Mesenchymal stem cell (in vitro differentiated cells and primary cell): Measurements from ENCODE around the gene ROBO1.

Experiments
- DNase-seq: peaks from one replicate; pipeline ENCODE4 v3.0.0-alpha.2; 2013
- H2AFZ ChIP-seq: one replicate; pipeline ENCODE4 v1.6.1; 2013; ENCODE audit warnings: low read depth, mild to moderate bottlenecking, control low read depth, inconsistent platforms, low read length, moderate library complexity
- H2AK5ac ChIP-seq: 2 replicates; pipeline ENCODE4 v1.6.1; 2013; ENCODE audit warnings: low read length, moderate library complexity, mild to moderate bottlenecking, inconsistent platforms; ENCODE audit not compliant: severe bottlenecking
- H2BK120ac ChIP-seq: one replicate; pipeline ENCODE4 v1.6.1; 2013; ENCODE audit warnings: low read depth, mild to moderate bottlenecking, inconsistent platforms, low read length, moderate library complexity
- H2BK12ac ChIP-seq, 2 experiments: one replicate each; pipeline ENCODE4 v1.6.1; 2013; ENCODE audit warnings: inconsistent platforms in 2 of 2, low read length in 2 of 2, mild to moderate bottlenecking in 2 of 2, moderate library complexity in 2 of 2, control low read depth in 1 of 2
- H2BK15ac ChIP-seq: one replicate; pipeline ENCODE4 v1.6.1; 2013; ENCODE audit warnings: mild to moderate bottlenecking, low read depth, inconsistent platforms; ENCODE audit not compliant: poor library complexity, severe bottlenecking
- H2BK5ac ChIP-seq: 2 replicates; pipeline ENCODE4 v1.6.1; 2013; ENCODE audit warnings: low read depth, mild to moderate bottlenecking, low read length, control low read depth, inconsistent platforms; ENCODE audit not compliant: poor library complexity, severe bottlenecking
- H3K14ac ChIP-seq, 2 experiments: one replicate each; pipeline ENCODE4 v1.6.1; 2013; ENCODE audit warnings: inconsistent platforms in 2 of 2, low read length in 2 of 2, control low read depth in 1 of 2, mild to moderate bottlenecking in 1 of 2, moderate library complexity in 1 of 2
- H3K18ac ChIP-seq, 2 experiments: one replicate each; pipeline ENCODE4 v1.6.1; 2013; ENCODE audit warnings: inconsistent platforms in 2 of 2, low read length in 2 of 2, control low read depth in 1 of 2, low read depth in 1 of 2, mild to moderate bottlenecking in 1 of 2
- H3K23ac ChIP-seq, 2 experiments: one replicate each; pipeline ENCODE4 v1.6.1; 2013; ENCODE audit warnings: inconsistent platforms in 2 of 2, low read length in 2 of 2, mild to moderate bottlenecking in 2 of 2, moderate library complexity in 2 of 2, control low read depth in 1 of 2
- H3K27ac ChIP-seq: 2 replicates; pipeline ENCODE4 v1.5.1; 2013; ENCODE audit warnings: mild to moderate bottlenecking, moderate library complexity, low read length, control low read depth, inconsistent platforms; ENCODE audit not compliant: poor library complexity, severe bottlenecking
- H3K27me3 ChIP-seq, 2 experiments: 2 replicates each; pipeline versions ENCODE4 v1.6.1 to v1.7.0; 2013; ENCODE audit warnings: low read length in 2 of 2, mild to moderate bottlenecking in 2 of 2, moderate library complexity in 2 of 2, control low read depth in 1 of 2, inconsistent platforms in 1 of 2; ENCODE audit not compliant: control insufficient read depth in 1 of 2, insufficient read depth in 1 of 2
- H3K36me3 ChIP-seq, 2 experiments: 2 replicates each; pipeline versions ENCODE4 v1.6.1 to v1.7.0; 2013; ENCODE audit warnings: low read length in 2 of 2, control low read depth in 1 of 2, inconsistent platforms in 1 of 2, low read depth in 1 of 2, mild to moderate bottlenecking in 1 of 2; ENCODE audit not compliant: insufficient read depth in 2 of 2, control insufficient read depth in 1 of 2
- H3K4ac ChIP-seq, 2 experiments: one replicate each; pipeline ENCODE4 v1.6.1; 2013; ENCODE audit warnings: inconsistent platforms in 2 of 2, low read length in 2 of 2, mild to moderate bottlenecking in 2 of 2, moderate library complexity in 2 of 2, control low read depth in 1 of 2, low read depth in 1 of 2
- H3K4me1 ChIP-seq: 2 replicates; pipeline ENCODE4 v1.6.1; 2013; ENCODE audit warnings: low read depth, low read length, control low read depth; ENCODE audit not compliant: control insufficient read depth, insufficient read depth
- H3K4me2 ChIP-seq: 2 replicates; pipeline ENCODE4 v1.6.1; 2013; ENCODE audit warnings: low read length, mild to moderate bottlenecking, inconsistent platforms; ENCODE audit not compliant: poor library complexity, severe bottlenecking
- H3K4me3 ChIP-seq, 2 experiments: 2 replicates each; pipeline versions ENCODE4 v1.5.1 to v1.7.0; 2013; ENCODE audit warnings: low read length in 2 of 2, mild to moderate bottlenecking in 2 of 2, control low read depth in 1 of 2, low read depth in 1 of 2; ENCODE audit not compliant: insufficient read depth in 1 of 2
- H3K79me1 ChIP-seq: replicated peaks from 2 replicates; pipeline ENCODE4 v1.6.1; 2013; ENCODE audit warnings: mild to moderate bottlenecking, control low read depth, low read length, inconsistent platforms; ENCODE audit not compliant: poor library complexity, severe bottlenecking
- H3K9ac ChIP-seq: 2 replicates; pipeline ENCODE4 v1.7.0; 2013; ENCODE audit warnings: mild to moderate bottlenecking, low read length, moderate library complexity
- H3K9me3 ChIP-seq: 2 replicates; pipeline ENCODE4 v1.7.0; 2013; ENCODE audit warnings: mild to moderate bottlenecking, low read length; ENCODE audit not compliant: control insufficient read depth
- H4K8ac ChIP-seq: one replicate; pipeline ENCODE4 v1.6.1; 2013; ENCODE audit warnings: inconsistent platforms, mild to moderate bottlenecking, low read length, moderate library complexity
- H4K91ac ChIP-seq: one replicate; pipeline ENCODE4 v1.6.1; 2013; ENCODE audit warnings: mild to moderate bottlenecking, low read length, inconsistent platforms
- WGBS: methylation state at CpG from one replicate; pipeline ENCODE4 v1.1.7; 2013; ENCODE audit warnings: mixed read lengths; 5-methylcytosine and 5-hydroxymethylcytosine counted together

The ROBO1 gene

GRCh38 chr3:78621061-78621716, 1146.6 kb downstream of the ROBO1 start:
- no peak overlapping the region for H2AK5ac ChIP-seq
- H3K36me3 ChIP-seq: peaks cover 5 to 7% of the 10 kb centered on the region in 2 experiments
- no peak overlapping the region for H2BK15ac ChIP-seq
- no peak overlapping the region for H3K14ac ChIP-seq
- H2BK5ac ChIP-seq: no peak overlapping the region
- no peak overlapping the region for H3K4me2 ChIP-seq
- H4K91ac ChIP-seq: no peak overlapping the region
- no peak for DNase-seq
- H3K27ac ChIP-seq: no peak overlapping the region
- no peak overlapping the region for H3K4me3 ChIP-seq
- no peak overlapping the region for H4K8ac ChIP-seq
- no peaks in the 10 kb centered on the region for H3K9me3 ChIP-seq
- H3K27me3 ChIP-seq: no peaks in the 10 kb centered on the region
- H3K18ac ChIP-seq: no peak overlapping the region
- H3K4ac ChIP-seq: no peak overlapping the region
- WGBS: 100% methylated on average over 2 of the region's 3 CpGs
- no peak overlapping the region for H2AFZ ChIP-seq
- H3K79me1 ChIP-seq: no peaks in the 10 kb centered on the region
- H3K9ac ChIP-seq: no peak overlapping the region
- no peak overlapping the region for H3K23ac ChIP-seq
- no peaks in the 10 kb centered on the region for H3K4me1 ChIP-seq
- no peak overlapping the region for H2BK120ac ChIP-seq
- no peak overlapping the region for H2BK12ac ChIP-seq

- Histone ChIP-seq H2BK12ac (no peak overlapping the region), H4K91ac (no peak overlapping the region), H2BK120ac (no peak overlapping the region), H3K18ac (no peak overlapping the region), H3K9ac (no peak overlapping the region), H3K36me3 (peaks cover 5 to 19% of the 10 kb centered on the region in 2 experiments), H4K8ac (no peak overlapping the region), H2BK5ac (no peak overlapping the region), H3K4me2 (no peak overlapping the region), H3K23ac (no peak overlapping the region), H3K4ac (no peak overlapping the region), H3K4me3 (no peak overlapping the region), H2AFZ (no peak overlapping the region), H3K27ac (no peak overlapping the region), H2AK5ac (no peak overlapping the region), H3K9me3 (no peaks in the 10 kb centered on the region), H3K79me1 (no peaks in the 10 kb centered on the region), H2BK15ac (no peak overlapping the region), H3K14ac (no peak overlapping the region), H3K27me3 (no peaks in the 10 kb centered on the region), H3K4me1 (no peaks in the 10 kb centered on the region)
- 94% methylated on average over 12 of the region's 12 CpGs for WGBS
- DNase-seq: no peak
These were observed 1153.3 kb downstream of the ROBO1 start for GRCh38 chr3:78614486-78614885.

GRCh38 chr3:78613421-78613879, 1154.3 kb downstream of the ROBO1 start:
- H2BK15ac ChIP-seq: no peak overlapping the region
- no peaks in the 10 kb centered on the region for H3K9me3 ChIP-seq
- H3K79me1 ChIP-seq: no peaks in the 10 kb centered on the region
- H3K23ac ChIP-seq: no peak overlapping the region
- H2AK5ac ChIP-seq: no peak overlapping the region
- no peak overlapping the region for H3K4me3 ChIP-seq
- H3K18ac ChIP-seq: no peak overlapping the region
- H3K36me3 ChIP-seq: peaks cover 5 to 19% of the 10 kb centered on the region in 2 experiments
- no peak overlapping the region for H3K4me2 ChIP-seq
- H4K8ac ChIP-seq: no peak overlapping the region
- no peak overlapping the region for H2BK120ac ChIP-seq
- H2BK12ac ChIP-seq: no peak overlapping the region
- H3K4ac ChIP-seq: no peak overlapping the region
- no peak overlapping the region for H3K14ac ChIP-seq
- no peak overlapping the region for H3K27ac ChIP-seq
- WGBS: no CpG with 5 or more reads among the region's 2 CpGs
- H4K91ac ChIP-seq: no peak overlapping the region
- H2BK5ac ChIP-seq: no peak overlapping the region
- H2AFZ ChIP-seq: no peak overlapping the region
- H3K9ac ChIP-seq: no peak overlapping the region
- no peaks in the 10 kb centered on the region for H3K27me3 ChIP-seq
- no peak for DNase-seq
- no peaks in the 10 kb centered on the region for H3K4me1 ChIP-seq

GRCh38 chr3:78611278-78611677, 1156.5 kb downstream of the ROBO1 start:
- Histone ChIP-seq H2BK5ac (no peak overlapping the region), H3K4me1 (no peaks in the 10 kb centered on the region), H3K23ac (no peak overlapping the region), H2BK120ac (no peak overlapping the region), H3K9me3 (no peaks in the 10 kb centered on the region), H3K9ac (no peak overlapping the region), H3K27me3 (no peaks in the 10 kb centered on the region), H2AFZ (no peak overlapping the region), H3K36me3 (peaks cover 0 to 18% of the 10 kb centered on the region in 2 experiments), H3K79me1 (no peaks in the 10 kb centered on the region), H4K8ac (peak overlapping the region; percentile 9), H3K27ac (no peak overlapping the region), H3K4me2 (no peak overlapping the region), H3K18ac (no peak overlapping the region), H3K4me3 (no peak overlapping the region), H4K91ac (no peak overlapping the region), H2AK5ac (no peak overlapping the region), H2BK15ac (no peak overlapping the region), H3K4ac (no peak overlapping the region), H2BK12ac (no peak overlapping the region), H3K14ac (no peak overlapping the region)
- WGBS: 97% methylated on average over 6 of the region's 6 CpGs
- no peak for DNase-seq
